Activated CD4-positive, alpha-beta memory T cell treated with anti-CD3 and anti-CD28 coated beads, Interleukin-2, amount 10 ng/mL, durations not matched to agents 7 days and 5 days (primary cell): ENCODE data around the gene PYGB. TPM values are rescaled to one million over a fixed set of nuclear protein-coding genes. Genes with fewer than 3 reads are reported as not detected.
"Not testable (repeated sequence)": the region's sequence is repeated elsewhere in the genome, so short reads cannot be mapped to it uniquely, and the experiment has no call there.

Source experiments
- CTCF ChIA-PET: fragments of 350-600 bp; sonication (Branson Sonifier 250); formaldehyde crosslinking; loops from one replicate; lab custom pipeline; 2021; ENCODE audit warnings: antibody characterized with exemption, inconsistent platforms; lab: Charles Lee
- POLR2A ChIA-PET: fragments of 350-600 bp; sonication (Branson Sonifier 250); formaldehyde crosslinking; loops from one replicate; lab custom pipeline; 2021; ENCODE audit warnings: antibody characterized with exemption; lab: Charles Lee
- DNase-seq: peaks from one replicate; pipeline ENCODE4 v3.0.0-alpha.2; 2020
- H3K27ac Mint-ChIP-seq: one replicate; pipeline ENCODE4 v1.8.0; 2021; ENCODE audit warnings: mild to moderate bottlenecking, mixed read lengths
- H3K27me3 Mint-ChIP-seq: one replicate; pipeline ENCODE4 v1.8.0; 2021; ENCODE audit warnings: mixed read lengths
- H3K36me3 Mint-ChIP-seq: one replicate; pipeline ENCODE4 v1.8.0; 2021; ENCODE audit warnings: low read depth, mixed read lengths
- H3K4me1 Mint-ChIP-seq: one replicate; pipeline ENCODE4 v1.8.0; 2021; ENCODE audit warnings: mixed read lengths
- H3K4me3 Mint-ChIP-seq: one replicate; pipeline ENCODE4 v1.8.0; 2021; ENCODE audit warnings: mild to moderate bottlenecking, mixed read lengths
- H3K9me3 Mint-ChIP-seq: one replicate; pipeline ENCODE4 v1.8.0; 2021; ENCODE audit warnings: mixed read lengths
- total RNA-seq, 2 experiments: library from RNA; stranded (reverse); gene quantifications; one replicate each; pipeline ENCODE4 v1.2.3, GENCODE V29; 2021

Gene PYGB
- total RNA-seq, 2 experiments from 2014 or later = 28.4 to 29.8 TPM

DNA sequence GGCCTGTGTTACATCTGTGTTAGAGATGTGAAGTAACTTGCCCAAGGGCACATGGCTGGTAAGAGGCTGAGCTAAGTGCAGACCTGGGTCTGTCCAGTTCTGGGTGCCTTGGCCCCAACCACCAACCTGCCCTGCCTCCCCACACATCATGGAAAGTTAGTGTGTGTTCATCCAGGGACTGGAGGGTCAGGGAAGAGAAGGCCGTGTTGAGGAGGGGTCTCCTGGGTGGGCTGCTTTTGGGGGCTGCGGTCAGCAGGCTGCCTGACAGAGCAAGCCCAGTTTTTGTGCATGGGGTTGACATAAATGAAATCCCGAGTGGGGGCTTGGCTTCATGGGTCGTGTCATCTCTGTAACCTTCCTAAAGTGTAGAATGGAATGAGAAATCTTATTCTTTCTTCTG lies 10.9 kb downstream of the PYGB start:
- Mint-ChIP-seq H3K27me3 (no peaks in the 10 kb centered on the region), H3K4me3 (no peak overlapping the region), H3K9me3 (no peaks in the 10 kb centered on the region), H3K36me3 (peaks cover 35% of the 10 kb centered on the region), H3K4me1 (peaks cover 2% of the 10 kb centered on the region), H3K27ac (no peak overlapping the region)
- ChIA-PET POLR2A (interaction anchor here (1.2 kb wide), 1 partner anchor 200 kb away, joined by 3 read pairs; the partner anchor contains the start of gene ACSS1), CTCF (no interaction called here)
- DNase-seq = no peak

DNA sequence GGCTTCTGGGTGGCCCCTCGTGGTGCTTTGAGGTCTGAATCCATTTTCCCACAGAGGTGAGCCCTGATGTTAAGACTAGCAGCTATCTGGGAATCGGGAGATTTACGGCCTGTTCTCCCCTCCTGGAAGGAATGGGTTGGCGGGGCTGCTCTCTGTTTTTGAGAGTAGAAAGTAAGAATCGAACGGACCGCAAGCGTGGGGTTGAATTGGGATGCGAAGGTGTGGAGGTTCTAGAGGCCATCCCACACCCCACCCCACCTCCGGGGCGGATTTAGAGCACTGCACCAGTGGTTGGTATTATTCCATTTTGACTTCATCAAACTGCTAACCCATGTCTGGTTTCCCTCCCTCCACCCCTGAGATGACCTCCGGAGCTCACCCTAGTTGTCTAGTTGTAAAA lies 11.5 kb downstream of the PYGB start:
- Mint-ChIP-seq H3K27ac (no peak overlapping the region), H3K4me3 (no peak overlapping the region), H3K27me3 (no peaks in the 10 kb centered on the region), H3K4me1 (peaks cover 2% of the 10 kb centered on the region), H3K9me3 (no peaks in the 10 kb centered on the region), H3K36me3 (peaks cover 39% of the 10 kb centered on the region)
- POLR2A ChIA-PET = interaction anchor here (1.2 to 1.3 kb wide), 2 partner anchors 11 to 201 kb away, joined by 3 read pairs; partner anchors contain the start of gene ACSS1
- CTCF ChIA-PET = no interaction called here
- no peak for DNase-seq

DNA sequence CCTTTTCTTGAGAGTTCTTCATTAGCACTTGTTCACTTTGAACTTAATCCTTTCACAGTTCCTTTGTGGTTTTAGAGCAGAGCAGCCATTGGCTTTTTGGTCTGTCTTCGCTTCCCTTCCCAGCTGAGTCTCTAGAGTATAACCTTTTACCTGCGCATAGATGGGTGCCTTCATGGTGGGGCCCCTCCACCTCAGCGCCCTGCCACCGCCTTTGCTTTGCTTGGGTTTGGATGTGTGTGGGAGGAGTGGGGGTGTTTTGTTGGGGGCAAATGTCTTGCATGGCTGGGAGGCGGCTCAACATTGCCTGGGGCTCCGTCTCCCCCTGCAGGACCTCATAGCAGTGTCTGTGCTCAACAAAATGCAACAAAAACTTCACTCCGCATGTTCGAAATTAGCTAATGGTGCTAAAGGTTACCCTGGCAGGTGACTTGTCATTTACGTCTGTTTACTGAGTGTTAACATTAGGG lies 11.9 kb downstream of the PYGB start:
- Mint-ChIP-seq H3K27ac (no peak overlapping the region), H3K4me1 (peaks cover 2% of the 10 kb centered on the region), H3K36me3 (peaks cover 43% of the 10 kb centered on the region), H3K9me3 (no peaks in the 10 kb centered on the region), H3K27me3 (no peaks in the 10 kb centered on the region), H3K4me3 (no peak overlapping the region)
- no peak for DNase-seq
- ChIA-PET CTCF (no interaction called here), POLR2A (interaction anchor here (1.2 to 1.3 kb wide), 2 partner anchors 11 to 201 kb away, joined by 3 read pairs; partner anchors contain the start of gene ACSS1)

DNA sequence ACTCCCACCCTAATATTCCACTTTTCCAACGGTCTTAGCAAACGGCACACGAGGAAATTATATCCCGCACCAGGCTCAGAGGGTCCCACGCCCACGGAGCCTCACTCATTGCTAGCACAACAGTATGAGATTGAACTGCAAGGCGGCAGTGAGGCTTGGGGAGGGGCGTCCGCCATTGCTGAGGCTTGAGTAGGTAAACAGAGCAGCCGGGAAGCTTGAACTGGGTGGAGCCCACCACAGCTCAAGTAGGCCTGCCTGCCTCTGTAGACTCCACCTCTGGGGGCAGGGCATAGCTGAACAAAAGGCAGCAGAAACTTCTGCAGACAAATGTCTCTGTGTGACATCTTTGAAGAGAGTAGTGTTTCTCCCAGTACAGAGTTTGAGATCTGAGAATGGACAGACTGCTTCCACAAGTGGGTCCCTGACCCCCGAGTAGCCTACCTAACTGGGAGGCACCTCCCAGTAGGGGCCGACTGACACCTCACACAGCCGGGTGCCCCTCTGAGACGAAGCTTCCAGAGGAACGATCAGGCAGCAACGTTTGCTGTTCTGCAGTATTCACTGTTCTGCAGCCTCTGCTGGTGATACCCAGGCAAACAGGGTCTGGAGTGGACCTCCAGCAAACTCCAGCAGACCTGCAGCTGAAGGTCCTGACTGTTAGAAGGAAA lies 13.0 kb downstream of the PYGB start:
- CTCF ChIA-PET, H3K27ac Mint-ChIP-seq, H3K9me3 Mint-ChIP-seq, H3K4me1 Mint-ChIP-seq, H3K4me3 Mint-ChIP-seq, POLR2A ChIA-PET, DNase-seq, H3K27me3 Mint-ChIP-seq: not testable (repeated sequence)
- peaks cover 43% of the 10 kb centered on the region for H3K36me3 Mint-ChIP-seq

DNA sequence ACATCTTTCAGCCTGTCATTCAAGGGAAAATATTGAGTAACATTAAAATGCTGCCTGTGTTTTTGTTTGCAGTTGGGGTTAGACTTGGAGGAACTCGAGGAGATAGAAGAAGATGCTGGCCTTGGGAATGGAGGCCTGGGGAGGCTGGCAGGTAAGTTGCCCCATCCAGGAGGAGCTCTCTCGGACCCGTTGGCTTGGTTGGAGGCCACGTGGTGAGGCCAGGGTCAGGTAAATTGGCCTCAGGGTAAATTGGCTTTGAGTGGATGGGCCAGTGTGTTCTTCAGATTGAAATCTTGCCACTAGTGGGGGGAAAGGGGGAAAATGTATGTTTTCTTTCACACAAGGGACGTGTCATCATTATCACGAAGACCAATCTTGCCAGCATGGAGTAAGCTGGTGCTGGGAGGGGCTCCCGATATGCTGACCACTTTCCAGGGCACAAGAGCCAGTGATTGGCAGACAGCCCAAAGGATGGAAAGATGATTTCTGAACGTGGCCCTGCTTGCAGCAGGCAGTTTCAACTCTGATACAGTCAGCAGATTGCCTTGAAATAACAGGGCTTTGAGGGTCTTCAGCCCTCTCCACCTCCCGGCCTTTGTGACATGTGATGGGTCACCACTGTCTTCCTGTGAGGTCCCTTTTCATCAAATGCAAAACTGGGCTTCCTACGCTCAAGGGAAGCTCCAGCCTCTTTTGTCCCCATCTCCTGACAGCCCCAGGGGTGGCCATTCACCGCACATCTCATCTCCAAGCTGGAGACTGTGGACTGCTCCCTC lies 21.4 kb downstream of the PYGB start:
- no peaks in the 10 kb centered on the region for H3K9me3 Mint-ChIP-seq
- no peaks in the 10 kb centered on the region for H3K4me1 Mint-ChIP-seq
- peaks cover 14% of the 10 kb centered on the region for H3K36me3 Mint-ChIP-seq
- no peak for DNase-seq
- ChIA-PET CTCF (interaction anchor here (0.5 kb wide), 1 partner anchor 101 kb away, joined by 3 read pairs; no protein-coding TSS in a partner anchor), POLR2A (no interaction called here)
- H3K27ac Mint-ChIP-seq = no peak overlapping the region
- no peaks in the 10 kb centered on the region for H3K27me3 Mint-ChIP-seq
- no peak overlapping the region for H3K4me3 Mint-ChIP-seq

DNA sequence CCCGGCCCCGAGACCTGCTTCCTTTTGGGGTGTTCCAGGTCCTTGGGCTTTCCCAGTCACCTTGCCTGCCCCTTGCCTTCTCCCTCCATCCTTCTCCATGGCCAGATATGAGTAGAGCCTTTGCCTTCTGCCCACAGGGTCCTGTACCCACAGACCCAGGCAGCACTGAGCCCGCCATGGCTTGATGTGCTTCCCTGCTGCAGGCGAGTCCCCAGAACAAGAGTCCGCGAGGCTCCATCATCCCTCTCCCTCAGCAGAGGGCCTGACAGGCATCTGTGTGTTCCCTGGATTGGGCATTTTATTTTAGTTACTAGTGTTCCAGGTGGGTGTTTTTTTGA lies 21.9 kb downstream of the PYGB start:
- no peak for DNase-seq
- ChIA-PET POLR2A (no interaction called here), CTCF (no interaction called here)
- H3K4me3 Mint-ChIP-seq = no peak overlapping the region
- H3K27ac Mint-ChIP-seq = no peak overlapping the region
- H3K36me3 Mint-ChIP-seq = peaks cover 9% of the 10 kb centered on the region
- H3K4me1 Mint-ChIP-seq = no peaks in the 10 kb centered on the region
- no peaks in the 10 kb centered on the region for H3K9me3 Mint-ChIP-seq
- H3K27me3 Mint-ChIP-seq = no peaks in the 10 kb centered on the region

DNA sequence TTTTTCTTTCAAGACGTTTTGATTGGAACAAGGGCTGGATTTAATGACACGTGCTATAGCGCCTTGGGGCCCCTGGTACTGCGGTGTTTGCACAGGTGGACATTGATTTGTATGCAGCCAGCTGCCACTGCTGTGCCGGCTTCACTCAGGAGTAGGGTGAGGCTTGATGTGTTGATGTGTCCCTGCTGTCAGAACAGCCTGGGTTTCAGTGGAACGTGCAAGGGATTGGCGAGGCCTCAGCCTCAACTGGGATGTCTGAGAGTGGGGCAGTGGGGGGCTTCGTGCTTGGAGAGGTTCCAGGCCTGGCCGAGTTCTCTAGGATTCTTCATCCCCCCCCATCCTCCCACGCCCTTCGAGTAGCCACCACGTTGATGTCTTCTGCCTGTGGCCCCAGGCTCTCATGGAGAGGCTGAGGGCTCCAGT lies 23.0 kb downstream of the PYGB start:
- Mint-ChIP-seq H3K27ac (no peak overlapping the region), H3K27me3 (no peaks in the 10 kb centered on the region), H3K4me1 (no peaks in the 10 kb centered on the region), H3K4me3 (no peak overlapping the region), H3K9me3 (no peaks in the 10 kb centered on the region), H3K36me3 (peaks cover 13% of the 10 kb centered on the region)
- DNase-seq = no peak
- POLR2A ChIA-PET = no interaction called here
- CTCF ChIA-PET = no interaction called here

DNA sequence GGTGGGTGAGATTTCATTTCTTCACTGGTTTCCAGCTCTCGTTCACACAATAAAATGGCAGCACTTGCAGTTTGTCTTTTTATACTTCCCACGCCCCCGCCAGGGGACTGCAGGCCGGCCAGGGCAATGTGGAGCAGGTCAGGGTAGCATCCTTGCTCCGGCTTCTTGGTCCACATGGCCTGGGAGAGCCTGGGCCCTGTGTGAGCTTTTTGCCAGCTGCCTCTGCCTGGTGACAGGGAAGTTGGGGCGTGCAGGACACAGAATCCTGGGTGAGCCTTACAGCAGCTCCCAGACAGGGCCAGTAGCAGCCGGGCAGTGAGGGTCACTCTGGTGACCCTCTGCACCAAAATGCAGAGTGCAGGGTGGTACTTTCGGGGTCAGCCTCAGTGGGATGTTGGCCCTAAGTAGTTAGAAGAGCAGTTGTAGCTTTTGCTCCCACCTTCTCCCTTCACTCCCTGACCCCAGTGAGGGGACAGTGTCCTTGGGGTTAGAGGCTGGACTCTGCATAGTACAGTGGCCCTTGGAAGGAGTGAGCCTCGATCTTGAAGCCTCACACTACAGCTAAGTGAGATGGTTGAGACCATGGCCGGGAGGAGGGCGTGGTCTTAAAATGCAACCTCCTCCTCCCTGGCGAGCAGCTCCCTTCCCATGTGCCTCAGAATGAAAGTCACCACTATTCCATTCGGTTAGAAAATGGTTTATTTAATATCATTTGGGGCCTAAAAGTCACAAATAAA lies 23.8 kb downstream of the PYGB start:
- Mint-ChIP-seq H3K4me3 (no peak overlapping the region), H3K9me3 (no peaks in the 10 kb centered on the region), H3K27me3 (no peaks in the 10 kb centered on the region), H3K27ac (no peak overlapping the region), H3K36me3 (peaks cover 13% of the 10 kb centered on the region), H3K4me1 (no peaks in the 10 kb centered on the region)
- POLR2A ChIA-PET = no interaction called here
- CTCF ChIA-PET = no interaction called here
- DNase-seq = no peak

DNA sequence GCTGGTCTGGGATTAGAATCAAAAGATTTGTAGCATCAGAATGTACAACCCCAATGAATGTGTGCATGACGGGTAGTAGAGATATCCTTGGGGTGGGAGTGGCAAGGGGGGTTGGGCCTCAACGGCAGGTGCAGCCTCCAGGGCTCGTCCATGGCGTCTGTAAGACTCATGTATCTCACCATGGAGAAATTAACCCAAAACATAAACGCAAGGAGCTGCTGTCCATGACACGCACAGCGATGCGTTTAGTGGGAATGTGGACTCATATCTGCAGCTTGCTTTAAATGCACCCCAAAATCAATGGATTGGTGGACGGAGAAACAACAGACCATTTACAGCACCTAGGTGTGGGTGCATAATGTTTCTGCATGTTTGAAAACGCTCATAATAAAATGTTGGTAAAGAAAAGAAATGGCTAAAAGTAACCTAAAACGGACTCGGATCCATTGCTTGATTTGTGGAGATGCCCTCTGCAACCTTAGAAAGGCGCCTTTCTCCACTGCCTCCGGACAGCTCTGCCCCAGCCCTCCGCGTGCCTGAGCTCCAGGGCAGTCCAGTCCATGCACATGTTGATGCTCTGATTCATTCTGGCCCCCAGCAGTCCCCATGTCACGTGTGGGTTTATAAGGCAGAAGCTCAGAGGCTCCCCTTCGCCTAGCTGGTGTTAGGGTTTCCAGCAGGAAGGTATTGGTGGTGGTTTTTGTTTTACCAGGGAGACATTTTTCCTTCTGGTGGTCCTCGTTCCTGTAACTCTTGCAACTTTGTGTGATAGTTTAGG lies 24.5 kb downstream of the PYGB start:
- Mint-ChIP-seq H3K36me3 (peaks cover 6% of the 10 kb centered on the region), H3K4me3 (no peak overlapping the region), H3K4me1 (no peaks in the 10 kb centered on the region), H3K27ac (no peak overlapping the region), H3K27me3 (no peaks in the 10 kb centered on the region), H3K9me3 (no peaks in the 10 kb centered on the region)
- CTCF ChIA-PET = no interaction called here
- POLR2A ChIA-PET = no interaction called here
- DNase-seq = no peak

DNA sequence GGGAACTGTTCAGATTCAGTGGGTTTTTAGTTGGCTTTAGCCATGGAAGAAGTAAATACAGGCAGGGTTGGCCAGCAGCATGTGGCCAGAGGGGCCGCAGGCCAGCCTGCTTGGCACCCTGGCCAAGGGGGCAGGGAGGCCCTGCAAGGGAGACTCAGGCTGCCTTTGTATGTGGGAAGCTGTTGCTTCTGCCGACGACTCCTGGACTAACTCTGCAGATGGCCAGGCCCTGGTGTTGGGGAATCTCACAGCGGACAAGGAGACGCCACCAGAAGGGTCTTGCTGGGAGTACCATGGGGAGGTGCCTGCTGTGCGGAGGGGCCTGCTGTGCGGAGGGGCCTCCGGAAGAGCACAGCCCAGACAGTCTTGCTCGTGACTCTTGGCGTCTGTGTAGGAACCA lies 25.2 kb downstream of the PYGB start:
- ChIA-PET CTCF (no interaction called here), POLR2A (no interaction called here)
- H3K4me3 Mint-ChIP-seq = no peak overlapping the region
- no peaks in the 10 kb centered on the region for H3K27me3 Mint-ChIP-seq
- no peak for DNase-seq
- no peaks in the 10 kb centered on the region for H3K4me1 Mint-ChIP-seq
- H3K36me3 Mint-ChIP-seq = peaks cover 6% of the 10 kb centered on the region
- H3K27ac Mint-ChIP-seq = no peak overlapping the region
- H3K9me3 Mint-ChIP-seq = no peaks in the 10 kb centered on the region

DNA sequence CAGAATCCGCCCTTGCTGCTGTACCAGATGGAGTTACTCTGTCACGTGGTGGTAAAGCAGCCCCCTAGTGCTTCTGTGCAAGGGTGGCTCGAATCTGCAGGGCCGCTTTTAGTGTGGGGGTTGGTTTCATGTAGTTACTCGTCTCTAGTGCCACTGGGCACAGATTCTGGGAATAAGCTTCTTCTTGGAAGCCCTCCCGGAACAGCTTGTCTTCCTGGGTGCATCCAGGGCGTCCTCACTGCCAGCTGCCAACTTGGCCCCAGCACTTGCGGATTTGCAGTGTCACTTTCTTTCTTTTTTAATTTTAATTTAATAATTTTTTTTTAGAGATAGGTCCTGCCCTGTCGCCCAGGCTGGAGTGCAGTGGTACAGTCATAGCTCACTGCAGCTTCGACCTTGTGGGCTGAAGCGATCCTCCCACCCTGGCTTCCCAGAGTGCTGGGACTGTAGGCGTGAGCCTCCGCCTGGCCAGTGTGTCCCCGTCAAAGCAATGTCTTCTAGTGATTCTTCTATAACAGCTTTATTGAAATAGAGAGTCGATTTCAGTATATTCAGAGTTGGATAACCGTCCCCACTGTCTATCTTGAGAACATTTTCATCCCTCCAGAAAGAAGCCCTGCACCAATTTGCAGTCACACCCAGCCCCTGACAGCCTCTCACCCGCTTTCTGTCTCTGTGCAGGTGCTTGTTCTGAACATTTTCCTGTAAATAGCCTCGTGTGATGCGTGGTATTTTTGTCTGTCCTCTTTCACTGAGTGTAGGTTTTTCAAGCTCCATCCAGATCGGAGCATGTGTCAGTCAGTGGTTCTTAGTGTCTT lies 25.9 kb downstream of the PYGB start:
- Mint-ChIP-seq H3K9me3 (no peaks in the 10 kb centered on the region), H3K4me1 (no peaks in the 10 kb centered on the region), H3K36me3 (peaks cover 6% of the 10 kb centered on the region), H3K27ac (no peak overlapping the region), H3K27me3 (no peaks in the 10 kb centered on the region), H3K4me3 (no peak overlapping the region)
- ChIA-PET CTCF (no interaction called here), POLR2A (interaction anchor here (0.7 kb wide), 1 partner anchor 26 kb away, joined by 4 read pairs; the partner anchor contains the start of gene PYGB)
- DNase-seq = no peak

DNA sequence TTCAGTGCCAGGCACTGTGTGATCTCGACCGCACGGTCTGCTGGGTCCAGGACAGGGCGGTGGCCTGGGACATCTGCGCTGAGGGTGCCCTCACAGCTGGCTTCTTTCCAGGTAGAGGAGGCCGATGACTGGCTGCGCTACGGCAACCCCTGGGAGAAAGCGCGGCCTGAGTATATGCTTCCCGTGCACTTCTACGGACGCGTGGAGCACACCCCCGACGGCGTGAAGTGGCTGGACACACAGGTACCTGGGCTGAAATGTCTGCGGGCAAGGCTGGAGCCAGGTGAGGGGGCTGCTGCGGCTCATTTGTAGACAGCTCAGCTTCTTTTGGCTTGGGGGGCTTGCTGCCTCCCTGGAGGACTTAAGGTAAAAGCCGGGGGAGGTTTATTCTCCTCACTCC lies 26.6 kb downstream of the PYGB start:
- CTCF ChIA-PET = no interaction called here
- no peaks in the 10 kb centered on the region for H3K27me3 Mint-ChIP-seq

More for the DNA sequence above, 26.6 kb downstream of the PYGB start:
- Mint-ChIP-seq H3K4me3 (no peak overlapping the region), H3K4me1 (no peaks in the 10 kb centered on the region), H3K36me3 (peaks cover 4% of the 10 kb centered on the region), H3K9me3 (no peaks in the 10 kb centered on the region), H3K27ac (no peak overlapping the region)
- DNase-seq = no peak
- POLR2A ChIA-PET = no interaction called here
